NOMO-1 treated with DMSO at 0.1 percent for 48 hours (cell line): ENCODE results near the gene NUCKS1.

Experiments
- DNase-seq: peaks from one replicate; lab custom pipeline; 2025; ENCODE audit not compliant: unreplicated experiment; lab: John Stamatoyannopoulos, UW

NUCKS1 gene

DNA sequence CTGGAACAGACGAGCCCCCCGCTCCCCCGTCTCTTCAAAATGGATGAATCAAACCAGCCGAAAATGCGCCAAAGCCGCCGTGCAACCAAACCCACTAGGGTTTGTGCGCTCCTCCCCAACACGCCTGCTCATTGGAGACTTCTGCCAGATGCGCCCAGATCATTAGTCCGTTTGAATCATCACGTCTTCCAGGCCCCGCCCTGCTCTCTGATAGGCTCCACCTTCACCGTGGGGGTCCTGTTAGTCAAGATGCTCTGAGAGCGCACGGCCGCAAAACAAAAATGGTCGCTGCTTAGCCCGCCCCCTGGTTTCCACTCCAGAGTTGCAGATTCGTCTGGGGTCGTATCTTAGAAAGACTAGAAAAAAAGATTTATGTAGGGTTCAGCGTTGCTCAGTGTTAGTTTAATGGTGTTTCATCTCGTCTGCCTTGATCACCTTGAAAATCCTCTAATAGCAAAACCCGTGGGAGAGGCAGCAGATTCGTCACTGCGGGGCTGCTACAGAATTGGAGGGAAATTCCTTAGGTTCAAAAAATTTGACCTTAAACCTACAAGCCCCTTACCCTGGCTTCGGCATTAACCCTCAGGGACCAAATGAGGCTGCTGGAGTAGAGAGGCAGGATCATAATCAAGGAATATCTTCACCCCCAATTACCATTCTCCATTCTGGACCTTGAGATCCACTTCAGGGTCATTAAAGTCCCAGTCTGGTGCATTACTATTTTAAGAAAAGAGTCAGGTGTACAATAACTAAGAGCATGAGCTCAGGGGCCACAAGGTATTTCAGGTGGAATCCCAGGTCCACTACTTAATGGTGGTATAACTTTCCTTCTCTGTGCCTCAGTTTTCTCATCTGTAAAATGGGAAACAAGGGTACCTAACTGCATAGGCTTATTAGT lies at the start of gene NUCKS1:
Gene NUCKS1 (minus strand): TSS at position 45 of the 898 bp plus-strand sequence. CDS start 209 bp downstream, outside the sequence.
- DNase-seq = peak; percentile 99

- no peak for DNase-seq
Measured at GRCh38 chr1:205798577-205798976, 48.6 kb upstream of the NUCKS1 start.

- DNase-seq = no peak
Measured at GRCh38 chr1:205797168-205797567, 47.2 kb upstream of the NUCKS1 start.

GRCh38 chr1:205794011-205794730 lies 44.2 kb upstream of the NUCKS1 start:
- no peak for DNase-seq

DNA sequence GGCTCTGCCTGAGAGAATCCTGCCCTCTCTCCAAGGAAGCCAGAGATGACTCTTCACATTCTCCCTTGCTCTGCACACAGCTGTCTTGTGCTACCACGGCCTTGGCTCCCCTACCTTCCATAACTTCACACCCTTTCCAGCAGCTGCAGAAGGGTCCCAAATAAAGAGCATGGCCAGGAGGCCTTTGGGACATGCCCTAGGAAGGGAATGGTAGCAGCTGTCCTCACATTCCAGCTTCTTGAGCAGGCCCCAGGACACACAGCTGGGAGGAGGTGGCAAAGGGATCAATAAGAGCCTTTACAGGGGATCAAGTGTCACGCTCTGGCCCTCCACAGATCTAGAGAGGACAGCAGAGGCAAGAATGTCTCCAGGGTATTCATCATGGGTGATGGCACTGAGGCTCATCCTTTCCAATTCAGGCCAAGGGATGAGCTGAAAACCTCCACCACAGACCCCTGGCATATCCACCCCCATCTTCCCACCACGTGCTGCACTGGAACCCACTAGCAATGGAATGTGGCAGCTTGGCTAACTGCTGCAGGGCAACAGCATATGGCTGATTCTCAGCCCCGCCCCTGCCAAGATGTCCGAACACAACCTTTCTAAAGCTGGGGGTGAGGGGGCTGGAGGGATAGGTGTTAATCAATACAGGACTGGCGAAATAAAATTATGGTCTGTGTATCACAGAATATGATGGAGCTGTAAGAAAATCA lies 43.1 kb upstream of the NUCKS1 start:
- no peak for DNase-seq

- DNase-seq = no peak
Measured at GRCh38 chr1:205792481-205792881, 42.5 kb upstream of the NUCKS1 start.

GRCh38 chr1:205791568-205792180 lies 41.7 kb upstream of the NUCKS1 start:
- peak; percentile 69 for DNase-seq

DNA sequence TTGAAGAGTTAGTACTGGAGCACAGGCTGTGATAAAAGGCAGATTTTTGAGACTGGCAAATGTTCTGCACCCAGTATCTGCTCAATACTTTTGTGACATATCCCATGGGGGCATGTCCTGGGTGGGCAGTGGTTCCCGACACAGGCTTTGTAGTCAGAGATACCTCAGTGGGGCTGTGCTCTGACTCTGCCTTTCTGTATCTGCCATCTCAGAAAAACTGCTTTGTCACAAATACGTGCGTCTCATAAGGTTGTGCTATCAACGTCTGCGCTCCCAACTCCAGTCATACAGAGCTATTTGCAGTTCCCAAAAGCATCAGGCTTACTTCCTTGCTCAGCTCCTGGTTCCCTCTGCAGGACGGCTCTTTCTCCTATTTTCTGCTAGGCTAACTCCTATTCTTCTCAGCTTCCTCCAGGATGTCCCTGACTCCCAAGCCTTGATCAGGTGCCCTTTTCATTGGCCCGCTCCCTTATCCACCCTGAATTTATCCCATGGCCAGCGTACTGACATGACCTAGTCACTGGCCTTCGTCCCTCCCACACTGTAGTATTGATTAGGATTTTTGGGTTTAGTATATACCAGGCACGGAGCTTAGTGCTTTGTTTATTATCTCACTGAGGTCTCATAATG lies 37.4 kb upstream of the NUCKS1 start:
- no peak for DNase-seq

GRCh38 chr1:205786601-205787000 lies 36.6 kb upstream of the NUCKS1 start:
- no peak for DNase-seq

GRCh38 chr1:205785446-205785845 lies 35.5 kb upstream of the NUCKS1 start:
- no peak for DNase-seq

GRCh38 chr1:205783904-205784303 lies 33.9 kb upstream of the NUCKS1 start:
- DNase-seq = no peak

DNA sequence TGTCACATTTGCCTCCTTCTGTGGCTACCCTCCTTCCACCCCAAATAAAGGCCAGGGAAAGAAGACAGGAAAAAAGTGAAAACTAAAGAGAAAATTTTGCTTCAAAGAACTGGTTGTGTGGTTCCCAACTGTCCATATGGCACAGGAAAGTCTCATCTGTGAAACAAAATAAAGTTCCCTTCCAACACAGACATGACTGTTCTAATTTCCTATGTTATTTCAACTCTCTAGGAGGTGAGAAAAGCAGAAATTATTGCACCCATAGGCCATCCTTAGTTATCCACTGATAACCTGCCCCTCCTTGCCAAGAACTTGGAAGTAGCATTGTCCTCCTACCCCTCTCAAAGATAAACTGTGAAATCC lies 33.4 kb upstream of the NUCKS1 start:
- no peak for DNase-seq

DNA sequence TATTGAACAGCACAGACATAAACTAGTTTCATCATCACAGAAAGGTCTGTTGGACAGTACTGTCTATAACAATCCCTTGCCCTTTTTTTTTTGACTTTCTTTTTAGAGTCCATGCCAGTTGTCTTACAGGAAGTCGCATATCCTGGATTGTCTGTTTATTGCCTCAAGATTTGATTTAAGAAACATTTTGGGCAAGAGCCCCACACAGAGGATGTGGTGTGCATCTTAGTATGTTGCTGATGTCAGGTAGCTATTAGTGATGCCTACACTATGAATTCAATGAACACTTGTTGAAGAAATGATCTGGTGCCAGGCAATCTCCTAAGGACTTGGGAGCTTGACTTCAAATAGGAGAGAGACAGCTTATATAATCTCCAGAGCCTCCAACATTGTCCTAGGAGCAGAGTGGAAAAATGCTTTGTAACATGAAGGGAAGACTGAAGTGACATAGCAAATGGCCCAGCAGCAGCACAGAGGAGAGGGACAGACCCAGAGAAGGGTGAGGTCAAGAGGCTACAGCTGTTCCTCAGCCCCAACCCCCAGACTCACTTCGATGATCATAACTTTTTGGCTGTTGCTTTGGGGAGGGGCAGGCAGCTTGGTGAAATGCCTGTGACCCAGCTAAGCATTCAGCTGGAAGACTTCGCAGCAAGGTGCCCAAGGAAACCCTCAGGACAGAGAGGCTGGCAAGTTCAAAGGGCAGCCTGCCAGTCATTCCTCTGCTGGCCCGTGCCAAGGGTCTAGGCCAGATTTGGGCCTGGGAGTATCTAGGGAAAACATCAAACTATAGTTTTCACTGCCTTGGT lies 32.8 kb upstream of the NUCKS1 start:
- DNase-seq = peak; percentile 40

GRCh38 chr1:205780335-205780734 lies 30.4 kb upstream of the NUCKS1 start:
- DNase-seq = no peak

- DNase-seq = peak; percentile 85
Measured at GRCh38 chr1:205777994-205778393, 28.0 kb upstream of the NUCKS1 start.

DNA sequence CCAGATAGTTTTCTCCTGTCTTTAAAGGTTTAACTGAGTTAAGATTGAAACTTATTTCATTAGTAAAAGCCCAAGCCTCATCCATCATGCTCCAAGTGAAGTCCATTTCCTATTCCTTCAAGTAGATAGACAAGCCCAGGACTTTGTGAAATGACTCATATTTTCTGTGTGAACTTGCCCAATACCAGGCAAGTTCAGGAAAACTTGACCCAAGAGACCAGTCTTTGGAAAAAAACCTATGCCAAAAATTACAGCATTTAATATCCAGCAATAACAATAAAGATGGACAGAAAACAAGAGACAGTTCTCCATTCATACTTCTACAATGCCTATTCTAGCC lies 25.7 kb upstream of the NUCKS1 start:
- DNase-seq = no peak

- peak; percentile 83 for DNase-seq
Measured at GRCh38 chr1:205775015-205775716, 25.2 kb upstream of the NUCKS1 start, which contains the start of gene RAB29. RAB29 (minus strand) TSS chr1:205775482; CDS start chr1:205774956, 526 bp downstream.

DNA sequence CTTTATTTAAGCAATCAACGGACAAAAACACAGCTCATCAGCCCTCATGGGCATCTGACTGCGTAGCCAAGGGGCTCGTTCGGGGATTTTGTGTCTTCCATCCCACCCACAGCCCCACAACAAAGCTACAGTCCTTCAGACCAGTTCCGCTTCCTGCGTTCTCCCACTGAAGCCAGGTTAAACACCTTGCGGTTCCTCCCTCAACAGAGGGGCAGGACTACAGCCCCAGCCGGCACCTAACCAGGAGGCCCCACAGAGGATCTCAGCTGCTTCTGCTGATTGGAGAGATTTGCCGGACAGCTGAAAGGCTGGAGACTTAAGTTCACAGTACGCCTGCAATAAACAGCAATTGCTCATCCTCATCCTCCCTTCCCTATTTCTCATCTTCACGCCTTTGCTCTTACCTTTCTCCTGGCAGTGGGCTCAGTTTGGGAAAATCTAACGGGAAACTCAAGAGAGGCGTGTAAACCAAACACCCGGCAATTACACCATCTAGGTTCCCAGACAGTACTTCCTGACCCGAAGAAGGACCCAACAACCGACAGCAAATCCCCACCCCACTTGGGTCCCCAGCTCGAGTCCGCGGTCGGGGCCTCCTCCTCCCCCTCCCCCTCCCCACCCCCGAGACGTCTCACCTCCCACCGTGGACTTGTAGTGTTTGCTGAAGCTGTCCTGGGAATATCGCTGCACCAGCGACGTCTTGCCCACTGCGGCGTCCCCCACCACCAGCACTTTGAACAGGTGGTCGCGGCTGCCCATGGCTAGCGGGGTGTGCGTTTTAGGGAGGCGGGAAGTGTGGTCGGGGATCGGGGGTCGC lies 24.4 kb upstream of the NUCKS1 start:
- DNase-seq = peak; percentile 21
